LHCN-M2 (cell line): ENCODE results near the gene LONP2. TPM values are rescaled to one million over a fixed set of nuclear protein-coding genes. Genes with fewer than 3 reads are reported as not detected.
"Not testable (repeated sequence)": the region's sequence is repeated elsewhere in the genome, so short reads cannot be mapped to it uniquely, and the experiment has no call there.

Experiments used
- DNase-seq: peaks from one replicate; pipeline ENCODE4 v3.0.0-alpha.2; 2012; ENCODE audit warnings: low read depth
- total RNA-seq: library from RNA; depleted of rRNA; stranded (reverse); fragments of >200 nt; gene quantifications from 2 replicates; pipeline ENCODE4 v1.2.3, GENCODE V29; 2014

LONP2 gene
- total RNA-seq, 1 experiment from 2014 or later, result 45.3 TPM

DNA sequence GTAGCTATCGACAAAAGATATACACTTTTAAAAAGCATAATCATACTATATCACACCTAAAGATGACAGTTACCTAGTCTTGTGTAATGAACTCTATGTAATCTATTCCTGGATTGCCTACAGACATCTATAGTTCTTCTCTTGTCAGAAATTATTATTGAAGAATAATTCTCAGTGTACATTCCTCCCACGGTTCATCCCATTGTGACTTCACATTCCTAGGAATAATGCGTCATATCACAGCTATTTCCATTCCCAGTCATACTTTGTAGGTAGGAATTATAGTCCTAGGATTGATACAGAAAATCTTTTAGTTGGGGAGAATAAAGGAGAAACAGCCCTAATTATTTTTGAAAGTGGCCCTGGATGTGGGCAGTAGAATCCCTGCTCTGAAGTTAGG lies 47.2 kb downstream of the LONP2 start:
- no peak for DNase-seq

DNA sequence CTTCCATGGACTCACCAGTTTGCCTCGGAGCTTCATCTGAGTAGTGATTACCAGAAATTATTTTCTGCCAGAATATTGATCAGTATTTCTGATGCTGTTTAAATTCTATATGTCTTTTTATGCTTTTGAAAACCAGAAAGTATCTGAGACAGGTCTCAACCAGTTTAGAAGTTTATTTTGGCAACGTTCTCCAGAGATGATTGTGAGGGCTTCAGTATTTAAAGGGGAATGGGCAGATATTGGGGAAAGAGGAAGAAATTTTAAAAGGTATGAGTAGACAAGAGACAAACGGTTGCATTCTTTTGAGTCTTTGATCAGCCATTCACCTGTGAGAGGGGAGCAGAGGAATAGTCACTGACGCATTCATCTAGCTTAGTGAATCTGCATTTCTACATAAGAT lies 47.7 kb downstream of the LONP2 start:
- DNase-seq, result no peak

DNA sequence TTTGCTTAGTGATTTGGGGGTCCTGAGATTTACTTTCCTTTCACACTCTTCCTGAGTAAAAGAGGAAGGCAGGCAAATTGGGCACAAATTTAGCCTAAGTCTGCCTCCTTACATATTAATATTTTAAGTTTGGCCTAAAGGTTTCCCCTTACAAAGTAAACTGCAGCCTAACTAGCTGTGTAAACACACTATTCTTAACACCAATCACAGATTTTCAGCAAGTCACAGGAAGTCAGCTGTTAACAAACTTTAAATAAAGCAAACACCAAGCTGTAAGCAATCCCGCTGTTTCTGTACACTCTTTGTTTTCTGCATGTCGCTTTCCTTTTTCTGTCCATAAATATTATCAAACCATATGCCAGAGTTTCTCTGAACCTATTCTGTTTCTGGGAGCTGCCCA lies 48.4 kb downstream of the LONP2 start:
- no peak for DNase-seq

DNA sequence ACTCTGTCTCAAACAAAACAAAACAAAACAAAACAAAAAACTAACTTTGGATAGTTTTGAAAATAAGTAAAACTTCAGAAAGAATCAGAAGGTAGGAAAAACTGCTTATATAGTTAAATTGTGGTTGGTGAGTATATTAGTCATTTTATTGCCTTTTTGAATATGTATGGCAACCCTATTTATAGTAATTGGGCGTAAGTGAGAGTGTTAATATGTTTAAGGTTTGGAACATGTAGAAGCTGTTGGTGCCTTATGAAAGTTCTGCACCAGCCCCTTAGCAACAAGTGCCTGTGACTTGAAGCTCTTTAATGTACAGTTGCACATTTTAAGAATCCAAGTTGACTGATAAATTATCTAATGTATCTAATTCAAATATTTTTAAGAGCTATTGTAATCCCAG lies 50.6 kb downstream of the LONP2 start:
- DNase-seq, result no peak

DNA sequence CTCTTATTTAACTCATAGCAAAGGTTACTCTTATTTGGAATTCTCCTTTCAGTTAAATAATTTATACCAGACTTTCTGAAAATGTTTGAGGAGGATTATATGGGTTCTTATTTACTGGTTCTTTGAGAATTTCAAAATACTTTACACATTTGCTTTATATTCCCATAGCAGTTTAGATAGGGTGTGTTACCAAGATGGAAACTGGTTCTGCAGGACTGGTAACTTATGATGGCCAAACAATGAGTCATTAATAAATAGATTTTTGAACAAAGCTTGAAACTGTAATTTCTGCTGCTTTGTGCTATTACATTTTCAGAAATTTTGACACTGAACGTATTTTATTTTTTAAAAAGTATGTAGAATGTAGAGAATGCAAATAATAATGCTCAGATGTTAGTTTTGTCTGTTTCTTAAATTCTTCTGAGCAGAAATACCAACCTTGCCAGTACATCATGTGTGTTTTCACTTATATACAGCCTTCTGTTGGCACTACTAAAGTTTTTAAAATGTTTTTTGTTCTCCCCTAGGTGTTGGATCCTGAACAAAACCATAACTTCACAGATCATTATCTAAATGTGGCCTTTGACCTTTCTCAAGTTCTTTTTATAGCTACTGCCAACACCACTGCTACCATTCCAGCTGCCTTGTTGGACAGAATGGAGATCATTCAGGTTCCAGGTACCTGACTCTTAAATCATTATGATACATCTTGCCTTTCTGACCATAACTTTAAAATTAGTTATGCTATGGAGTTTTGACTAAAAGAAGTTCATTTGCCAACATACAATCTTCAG lies 51.6 kb downstream of the LONP2 start:
- no peak for DNase-seq

DNA sequence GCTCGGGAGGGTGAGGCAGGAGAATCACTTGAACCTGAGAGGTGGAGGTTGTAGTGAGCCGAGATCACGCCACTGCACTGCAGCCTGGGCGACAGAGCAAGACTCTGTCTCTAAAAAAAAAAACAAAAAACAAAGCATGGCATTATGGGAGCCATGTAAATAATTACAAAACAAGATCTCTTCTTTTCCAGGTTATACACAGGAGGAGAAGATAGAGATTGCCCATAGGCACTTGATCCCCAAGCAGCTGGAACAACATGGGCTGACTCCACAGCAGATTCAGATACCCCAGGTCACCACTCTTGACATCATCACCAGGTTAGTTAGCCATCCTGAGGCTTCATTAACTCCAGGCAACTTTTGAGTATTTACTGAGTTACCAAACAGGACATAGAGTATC lies 55.4 kb downstream of the LONP2 start:
- DNase-seq, result no peak

DNA sequence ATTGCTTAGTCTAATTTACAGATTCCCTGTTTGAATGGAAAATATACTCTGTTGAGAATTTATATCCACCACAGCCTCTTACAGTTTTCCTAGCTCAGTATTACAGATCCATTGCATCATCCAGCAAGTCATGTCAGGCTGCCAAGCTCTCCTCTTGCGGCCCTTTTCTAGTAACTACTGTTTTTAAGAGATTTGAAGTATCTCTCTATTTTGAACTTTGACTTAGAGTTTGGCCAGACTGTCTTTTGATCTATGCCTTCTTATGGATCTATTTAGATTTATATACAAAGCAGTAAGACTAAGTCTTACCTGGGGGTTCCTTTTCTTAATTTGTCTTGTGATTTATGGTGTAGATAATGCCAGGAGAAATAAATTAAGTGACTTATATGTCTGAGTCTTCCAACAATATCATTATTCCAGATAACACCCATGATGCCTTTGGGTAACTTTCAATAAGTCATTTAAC lies 56.3 kb downstream of the LONP2 start:
- no peak for DNase-seq

DNA sequence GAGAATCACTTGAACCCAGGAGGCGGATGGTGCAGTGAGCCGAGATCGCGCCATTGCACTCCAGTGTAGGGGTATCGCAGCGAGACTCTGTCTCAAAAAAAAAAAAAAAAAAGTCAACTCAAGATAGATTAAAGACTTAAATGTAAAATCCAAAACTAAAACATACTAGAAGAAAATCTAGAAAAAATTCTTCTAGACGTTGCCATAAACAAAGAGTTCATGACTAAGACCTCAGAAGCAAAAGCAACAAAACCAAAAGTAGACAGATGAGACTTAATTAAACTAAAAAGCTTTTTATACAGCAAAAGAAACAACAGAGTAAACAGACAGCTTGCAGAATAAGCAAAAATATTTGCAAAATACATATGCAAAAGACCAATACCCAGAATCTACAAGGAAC lies 64.4 kb downstream of the LONP2 start:
- no peak for DNase-seq

DNA sequence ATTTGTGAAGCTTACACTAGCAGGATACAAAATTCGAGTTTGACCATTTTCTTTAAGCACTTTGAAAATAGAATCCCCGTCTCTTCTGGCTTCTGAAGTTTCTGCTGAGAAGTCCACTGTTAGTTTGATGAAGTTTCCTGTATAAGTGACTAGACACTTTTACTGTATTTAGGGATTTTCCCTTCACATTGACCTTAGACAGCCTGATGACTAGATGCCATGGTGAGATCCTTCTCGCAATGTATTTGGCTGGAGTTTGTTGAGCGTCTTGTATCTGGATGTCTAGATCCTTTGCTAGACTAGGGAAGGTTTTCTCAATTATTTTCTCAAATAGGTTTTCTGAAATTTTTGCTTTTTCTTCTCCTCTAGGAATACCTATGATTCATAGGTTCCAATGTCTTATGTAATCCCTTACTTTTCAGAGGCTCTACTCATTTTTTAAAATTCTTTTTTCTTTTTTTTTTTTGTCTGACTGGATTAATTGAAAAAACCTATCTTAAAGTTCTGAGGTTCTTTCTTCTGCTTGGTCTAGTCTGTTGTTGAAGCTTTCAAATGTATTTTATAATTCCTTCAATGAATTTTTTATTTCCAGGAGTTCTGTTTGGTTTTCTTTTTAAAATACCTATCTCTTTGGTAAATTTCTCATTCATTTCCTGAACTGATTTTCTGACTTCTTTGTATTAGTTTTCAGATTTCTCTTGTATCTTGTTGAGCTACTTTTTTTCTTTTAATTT lies 67.0 kb downstream of the LONP2 start:
- no peak for DNase-seq

DNA sequence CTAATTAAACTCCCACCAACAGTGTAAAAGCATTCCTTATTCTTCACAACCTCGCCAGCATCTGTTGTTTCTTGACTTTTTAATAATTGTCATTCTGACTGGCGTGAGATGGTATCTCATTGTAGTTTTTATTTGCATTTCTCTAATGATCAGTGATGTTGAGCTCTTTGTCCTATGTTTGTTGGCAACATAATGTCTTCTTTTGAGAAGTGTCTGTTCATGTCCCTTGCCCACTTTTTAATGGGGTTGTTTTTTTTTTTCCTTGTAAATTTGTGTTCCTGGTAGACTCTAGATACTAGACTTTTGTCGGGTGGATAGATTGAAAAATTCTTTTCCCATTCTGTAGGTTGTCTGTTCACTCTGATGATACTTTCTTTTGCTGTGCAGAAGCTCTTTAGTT lies 69.8 kb downstream of the LONP2 start:
- DNase-seq, result not testable (repeated sequence)

DNA sequence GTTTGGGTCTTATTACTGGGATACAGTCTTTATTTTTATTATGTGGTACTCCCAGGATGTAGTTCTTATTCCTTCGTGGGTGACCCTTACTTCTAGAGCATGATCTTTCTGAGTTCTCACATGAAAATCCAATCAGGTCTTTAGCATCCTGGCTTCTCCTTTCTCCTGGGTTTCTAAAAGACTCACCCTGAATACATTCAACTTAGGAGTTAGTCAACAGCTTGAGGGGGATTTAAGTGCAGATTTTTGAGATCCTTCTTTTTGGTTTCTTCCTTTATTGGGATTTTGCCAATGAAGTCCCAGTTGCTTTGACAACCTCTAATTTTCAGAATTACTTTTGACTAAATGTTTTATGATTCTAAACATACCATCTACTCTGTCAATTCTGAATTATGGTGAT lies 72.9 kb downstream of the LONP2 start:
- DNase-seq, result no peak

DNA sequence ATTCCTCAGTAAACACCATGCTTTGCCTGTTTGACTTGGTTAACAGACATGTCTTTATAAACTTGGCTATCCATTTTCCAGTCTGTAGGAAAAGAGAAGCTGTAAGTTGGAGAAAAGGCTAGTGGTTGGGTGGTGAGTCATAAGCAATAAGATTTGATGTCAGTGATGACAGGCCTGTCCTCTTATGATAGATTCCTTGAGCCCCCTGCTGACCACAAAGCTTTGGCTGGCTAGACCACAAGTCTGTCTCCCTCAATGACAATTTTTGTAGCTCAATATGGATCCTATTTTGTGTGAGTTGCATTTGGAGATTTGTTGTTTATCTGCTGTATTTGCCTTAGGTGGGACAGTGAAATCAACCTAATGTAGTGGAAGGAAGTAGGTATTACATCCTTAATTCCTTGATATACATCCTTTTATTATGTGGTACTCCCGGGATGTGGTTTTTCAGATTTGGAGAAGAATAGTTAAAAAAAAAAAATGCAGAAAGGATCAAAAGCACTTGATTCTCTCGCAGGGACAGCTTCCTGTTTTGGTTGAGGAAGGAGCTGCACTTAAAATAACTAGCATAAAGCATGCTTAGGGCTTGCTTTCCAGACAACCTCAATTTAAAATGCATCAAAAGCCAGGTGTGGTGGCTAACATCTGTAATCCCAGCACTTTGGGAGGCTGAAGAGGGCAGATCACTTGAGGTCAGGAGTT lies 73.7 kb downstream of the LONP2 start:
- DNase-seq, result peak; percentile 80

DNA sequence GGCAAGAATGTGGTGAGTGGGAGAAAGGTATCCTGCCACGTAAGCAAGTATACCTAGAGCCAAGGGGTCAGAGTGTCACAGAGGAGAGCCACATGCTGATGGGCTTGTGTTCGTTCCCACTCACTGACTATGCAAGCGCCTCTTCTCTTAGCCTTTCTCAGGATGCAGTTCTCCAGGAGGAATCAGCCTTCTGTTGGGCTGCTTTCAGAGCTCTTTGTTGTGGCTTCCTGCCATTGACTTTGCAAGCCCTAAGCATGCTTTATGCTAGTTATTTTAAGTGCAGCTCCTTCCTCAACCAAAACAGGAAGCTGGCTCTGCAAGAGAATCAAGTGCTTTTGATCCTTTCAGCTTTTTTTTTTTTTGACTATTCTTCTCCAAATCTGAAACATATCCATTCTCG lies 74.5 kb downstream of the LONP2 start:
- DNase-seq, result no peak

DNA sequence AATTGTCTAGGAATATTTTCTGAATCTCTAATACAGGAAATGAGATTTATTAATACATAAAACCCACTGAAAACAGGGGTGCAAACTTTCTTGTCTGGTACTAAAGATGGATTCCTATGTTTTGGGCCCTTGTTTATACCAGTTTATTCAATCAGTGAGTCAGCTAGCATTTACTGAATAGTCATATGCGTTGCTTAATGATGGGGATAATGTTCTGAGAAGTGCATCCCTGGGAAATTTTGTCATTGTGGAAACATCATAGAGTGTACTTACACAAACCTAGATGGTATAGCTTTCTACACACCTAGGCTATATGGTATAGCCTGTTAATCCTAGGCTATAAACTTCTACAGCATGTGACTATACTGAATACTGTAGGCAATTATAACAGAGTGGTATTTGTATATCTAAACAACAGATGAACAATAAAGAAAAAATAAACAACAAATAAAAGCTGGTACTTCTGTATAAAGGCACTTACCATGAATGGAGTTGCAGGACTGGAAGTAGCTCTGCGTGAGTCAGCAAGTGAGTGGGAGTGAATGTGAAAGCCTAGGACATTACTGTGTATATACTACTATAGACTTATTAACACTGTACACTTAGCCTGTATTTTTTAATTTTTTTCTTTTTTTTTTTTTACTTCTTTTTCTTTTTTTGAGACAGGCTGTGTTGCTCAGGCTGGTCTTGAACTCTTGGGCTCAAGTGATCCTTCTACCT lies 77.4 kb downstream of the LONP2 start:
- DNase-seq, result peak; percentile 20

DNA sequence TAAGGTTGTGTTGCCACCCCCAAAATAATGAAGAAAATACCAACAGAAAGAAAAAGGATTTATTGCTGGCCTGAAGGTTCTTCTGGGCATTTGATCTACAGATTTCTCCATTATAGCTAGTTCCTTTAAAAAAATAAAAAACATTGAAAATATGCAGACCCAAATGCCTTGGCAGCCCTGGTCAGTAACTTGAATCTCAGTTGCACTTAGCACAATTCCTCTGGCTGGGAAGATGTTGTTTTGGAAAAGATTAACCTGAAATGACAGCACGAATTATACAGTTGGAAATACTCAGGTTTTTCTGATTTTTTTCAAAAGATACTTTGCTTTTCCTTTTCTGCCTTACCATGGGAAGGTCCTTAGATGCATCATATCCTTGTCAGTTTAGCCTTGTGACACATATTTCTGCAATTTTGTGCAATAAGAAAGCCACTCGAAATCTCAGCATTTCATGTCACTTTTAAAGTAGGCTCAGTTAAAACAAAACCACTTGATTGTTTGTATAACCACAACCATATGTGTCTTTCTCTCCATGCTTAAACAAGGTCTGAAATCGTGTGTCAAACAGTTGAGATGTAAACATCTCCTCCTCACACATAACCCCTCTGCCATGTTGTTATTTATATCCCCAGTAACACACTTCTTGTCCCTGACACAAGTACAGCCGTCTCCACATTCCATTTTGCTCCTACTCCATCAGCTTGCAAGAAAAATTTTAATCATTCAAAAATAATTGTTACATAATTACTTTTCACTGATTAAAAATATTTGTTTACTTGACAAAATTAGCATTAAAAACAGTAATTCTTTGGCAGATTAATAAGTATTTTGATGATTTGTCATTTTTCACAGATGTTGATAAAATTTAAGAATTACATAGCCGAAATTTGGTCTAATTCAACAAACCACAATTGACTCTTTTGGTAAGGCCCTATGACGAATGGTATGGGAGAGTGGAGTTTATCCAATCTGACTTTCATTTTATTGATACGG lies 80.0 kb downstream of the LONP2 start:
- DNase-seq, result no peak

DNA sequence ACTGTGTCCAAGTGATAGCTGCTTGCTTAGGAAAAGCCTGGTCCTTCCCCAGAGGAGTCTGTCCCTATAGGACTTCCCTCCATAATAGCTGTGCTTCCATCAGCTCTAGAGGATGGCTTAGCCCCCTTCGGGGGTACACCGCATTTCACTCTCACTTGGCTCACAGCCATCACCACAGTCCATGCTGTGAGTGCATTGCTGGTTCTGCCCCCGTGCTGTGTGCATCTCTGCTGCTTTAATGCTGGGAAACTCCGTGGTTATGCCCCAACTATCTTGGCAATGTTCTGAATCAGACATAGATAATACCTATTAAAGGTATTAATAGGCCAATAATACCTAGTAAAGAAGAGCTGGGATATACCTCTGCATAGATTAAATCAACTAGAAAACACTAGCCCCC lies 82.8 kb downstream of the LONP2 start:
- no peak for DNase-seq

DNA sequence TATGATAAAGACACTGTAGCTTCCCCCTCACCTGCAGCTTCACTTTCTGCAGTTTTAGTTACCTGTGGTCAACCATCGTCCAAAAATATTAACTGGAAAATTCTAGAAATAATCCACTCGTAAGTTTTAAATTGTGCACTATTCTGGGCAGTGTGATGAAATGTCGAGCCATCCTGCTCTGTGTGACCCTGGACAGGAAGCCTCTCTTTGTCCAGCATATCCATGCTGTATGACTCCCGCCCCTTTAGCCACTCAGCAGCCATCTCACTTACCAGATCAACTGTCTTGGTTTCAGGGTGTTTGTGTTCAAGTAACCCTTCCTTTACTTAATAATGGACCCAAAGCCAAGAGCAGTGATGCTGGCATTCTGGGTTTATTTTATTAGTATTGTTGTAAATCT lies 85.0 kb downstream of the LONP2 start:
- no peak for DNase-seq

DNA sequence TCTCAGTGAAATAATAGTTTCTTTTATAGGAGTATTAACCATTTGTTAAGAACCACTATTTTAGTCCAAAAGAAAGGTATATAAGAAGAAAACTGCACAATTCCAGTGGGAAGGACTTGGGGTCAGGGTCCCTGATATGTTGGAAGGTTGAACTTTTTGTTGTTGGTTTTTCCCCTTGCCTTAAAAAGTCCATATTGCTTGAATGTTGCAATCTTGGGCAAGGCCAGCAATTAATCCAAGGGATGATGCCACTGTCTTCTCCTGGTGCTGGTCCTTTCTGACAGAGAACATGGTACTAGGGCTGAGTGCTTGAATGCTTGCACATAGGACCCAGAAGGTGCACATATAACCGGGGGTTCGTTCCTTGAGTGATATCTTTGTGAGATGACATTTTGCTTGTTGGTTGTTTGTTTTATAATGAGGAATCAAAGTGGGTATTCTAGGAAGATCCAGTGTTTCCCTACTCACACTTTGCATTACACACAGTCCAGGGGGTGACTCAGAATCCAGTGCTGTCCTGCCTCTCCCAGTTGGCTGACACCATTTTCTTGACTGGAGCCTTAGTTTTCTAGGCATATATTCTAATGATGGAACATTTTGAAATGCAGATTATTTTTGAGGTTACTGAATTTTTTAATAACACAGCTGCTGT lies 86.2 kb downstream of the LONP2 start:
- DNase-seq, result peak; percentile 35

DNA sequence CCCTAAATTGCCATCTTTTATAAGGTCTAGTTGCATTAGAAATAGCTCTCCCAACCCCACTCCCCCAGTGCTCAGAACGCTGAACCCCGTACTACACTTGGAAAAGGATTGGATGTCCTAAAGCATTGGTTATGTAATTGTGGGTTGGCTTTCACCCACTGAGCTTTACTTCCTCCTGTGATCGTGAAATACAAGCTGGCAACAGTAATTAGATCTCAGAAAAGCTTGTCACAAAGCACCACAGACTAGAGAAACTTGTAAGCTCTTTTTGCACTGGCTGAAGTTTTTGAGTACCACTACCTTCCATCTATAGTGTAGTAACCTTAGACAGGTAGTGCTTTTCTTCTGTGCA lies 86.7 kb downstream of the LONP2 start:
- no peak for DNase-seq

DNA sequence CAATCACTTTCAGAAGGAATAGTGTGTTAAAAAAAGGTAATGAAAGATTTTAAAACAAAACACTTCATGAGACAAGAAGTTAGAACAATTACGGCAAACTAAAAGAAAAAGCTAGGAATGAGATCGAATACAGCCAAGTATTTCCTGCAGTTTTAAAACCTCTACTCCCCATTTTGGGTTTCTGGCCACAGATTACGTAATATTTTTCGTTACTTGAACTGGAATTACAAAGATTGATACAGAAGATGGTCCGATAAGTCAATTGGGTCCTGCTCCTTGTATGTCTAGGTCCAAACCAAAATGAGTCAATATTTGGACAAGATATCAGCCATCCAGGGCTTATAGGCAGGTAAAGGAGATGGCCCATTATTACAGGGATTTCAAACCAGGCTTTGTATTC lies 88.9 kb downstream of the LONP2 start:
- no peak for DNase-seq
